HG02852 (cell line): ENCODE results near the gene ZC3H8.
"Not testable (repeated sequence)": the region's sequence is repeated elsewhere in the genome, so short reads cannot be mapped to it uniquely, and the experiment has no call there.

ENCODE experiments used
- ATAC-seq: cut with Tn5 transposase; IDR thresholded peaks from one replicate; pipeline ENCODE4 v1.9.1; 2021; ENCODE audit warnings: mild to moderate bottlenecking, moderate library complexity; ENCODE audit not compliant: unreplicated experiment

The ZC3H8 gene

DNA sequence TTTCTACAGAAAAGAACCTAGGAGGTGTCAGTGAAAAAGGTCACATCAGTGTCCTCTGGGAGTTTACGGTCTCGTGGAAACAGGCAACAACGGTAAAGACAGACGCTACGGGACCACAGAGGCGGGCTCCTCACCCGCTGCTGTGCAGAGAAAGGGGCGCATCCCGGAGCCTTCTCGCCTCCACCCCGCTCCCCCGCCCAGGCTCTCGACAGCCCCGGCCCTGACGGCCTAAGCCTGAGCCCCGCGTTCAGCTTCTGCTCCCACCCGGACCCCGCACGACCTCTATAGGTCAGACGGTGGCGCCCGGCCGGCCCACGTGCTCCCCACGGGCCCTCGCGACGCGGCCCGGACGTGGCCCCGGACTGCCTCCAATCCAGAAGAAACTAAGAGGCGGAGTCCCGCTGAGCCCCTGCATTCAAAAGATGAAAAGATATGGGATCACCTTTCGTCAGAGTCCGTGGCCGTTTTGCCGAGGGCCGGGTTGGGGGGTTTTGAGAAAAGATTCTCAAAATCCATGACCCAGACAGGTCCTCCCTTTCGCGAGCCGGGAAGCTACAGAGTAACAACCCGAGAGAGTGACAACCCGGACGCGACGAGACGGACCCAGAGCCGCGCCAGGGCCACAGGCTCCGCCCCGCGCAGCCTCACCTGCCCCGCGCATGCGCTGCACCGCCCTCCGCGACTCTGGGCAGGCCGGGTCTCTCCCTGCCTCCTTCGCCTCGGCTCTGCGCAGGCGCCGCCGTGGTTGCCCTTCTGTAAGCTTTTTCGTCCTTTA, at the start of gene ZC3H8:
Gene ZC3H8 (minus strand): TSS at position 577 of the 775 bp plus-strand sequence. CDS start 61 bp downstream, at position 516.
- ATAC-seq = peak; percentile 90

DNA sequence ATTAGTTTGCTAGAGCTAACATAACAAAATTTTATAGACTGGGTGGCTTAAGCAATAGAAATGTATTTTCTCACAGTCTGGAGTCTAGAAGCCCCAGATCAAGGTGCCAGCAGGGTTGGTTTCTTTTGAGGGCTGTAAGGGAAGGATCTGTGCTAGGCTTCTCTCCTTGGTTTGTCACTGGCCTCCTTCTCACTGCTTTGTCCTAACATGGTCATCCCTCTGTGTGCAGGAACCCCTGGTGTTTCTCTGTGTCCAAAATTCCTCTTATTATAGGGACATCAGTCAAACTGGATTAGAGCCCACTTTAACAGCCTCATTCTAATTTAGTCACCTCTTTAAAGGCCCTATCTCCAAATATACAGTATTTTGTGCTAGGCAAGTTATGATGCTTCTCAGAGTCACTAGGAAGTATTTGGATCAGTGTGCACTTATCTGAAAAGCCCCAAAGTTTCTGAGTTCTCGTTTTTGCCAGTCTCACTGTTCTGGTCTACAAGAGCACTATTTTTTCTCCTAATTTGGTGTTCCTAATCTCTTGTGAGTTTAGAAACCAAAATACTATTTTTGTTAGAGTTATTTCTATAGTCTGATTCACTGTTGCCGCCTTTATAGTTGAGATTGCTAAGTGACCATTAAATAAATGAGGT, 49.6 kb upstream of the ZC3H8 start:
- ATAC-seq = peak; percentile 51

DNA sequence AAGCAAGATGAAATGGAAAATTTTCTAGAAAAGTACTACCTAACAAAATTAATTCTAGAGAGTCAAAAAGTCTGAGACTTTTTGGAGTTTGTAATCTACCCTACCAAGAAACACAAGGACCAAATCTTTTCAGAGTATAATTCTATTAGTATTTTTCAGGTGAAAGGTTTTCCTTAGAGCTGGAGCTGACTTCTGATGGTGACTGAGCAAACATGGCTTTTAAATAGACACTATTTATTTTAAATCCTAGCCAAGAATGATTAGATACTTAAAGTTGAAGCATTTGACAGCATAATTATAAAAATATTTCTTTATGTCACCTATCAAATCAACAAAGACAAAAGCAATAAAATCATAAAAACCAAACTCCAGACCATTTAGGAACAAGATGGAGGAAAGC, 47.1 kb upstream of the ZC3H8 start:
- ATAC-seq = no peak

DNA sequence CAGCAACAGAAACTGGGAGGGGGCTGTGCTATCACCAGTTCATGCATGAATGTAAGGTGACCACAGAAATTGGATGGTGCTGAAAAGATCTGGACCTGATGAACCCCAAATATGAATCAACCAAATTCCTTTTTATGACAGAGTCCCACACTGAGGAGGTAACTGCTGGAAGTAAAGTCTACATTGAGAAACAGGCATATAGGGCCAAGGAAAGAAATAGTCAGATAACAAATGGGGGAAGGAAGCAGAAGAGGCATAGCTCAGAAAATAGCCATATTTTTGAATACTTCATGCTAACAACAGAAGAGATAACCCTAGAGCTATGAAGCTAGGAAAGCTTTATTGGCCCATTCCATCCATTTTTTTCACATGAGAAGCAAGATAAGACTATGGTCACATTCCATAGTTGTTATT, 46.3 kb upstream of the ZC3H8 start:
- ATAC-seq = no peak

DNA sequence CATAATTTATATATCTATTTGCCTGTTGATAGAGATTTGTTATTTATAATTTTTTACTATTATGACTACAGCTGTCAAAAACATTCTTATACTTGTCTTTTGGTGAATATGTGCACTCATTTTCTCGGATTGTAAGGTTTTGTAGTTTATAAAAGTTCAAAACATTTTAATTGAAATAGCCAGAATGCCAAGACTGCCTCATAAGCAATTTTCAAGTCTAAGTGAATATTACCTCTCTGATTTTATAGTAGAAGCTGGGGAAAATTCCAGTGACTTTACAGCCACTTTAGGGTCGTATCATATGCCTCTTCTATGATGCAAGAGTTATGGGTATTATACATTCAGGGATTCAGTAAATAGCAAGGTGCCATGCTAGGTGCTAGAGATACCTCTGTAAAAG, 41.6 kb upstream of the ZC3H8 start:
- no peak for ATAC-seq

DNA sequence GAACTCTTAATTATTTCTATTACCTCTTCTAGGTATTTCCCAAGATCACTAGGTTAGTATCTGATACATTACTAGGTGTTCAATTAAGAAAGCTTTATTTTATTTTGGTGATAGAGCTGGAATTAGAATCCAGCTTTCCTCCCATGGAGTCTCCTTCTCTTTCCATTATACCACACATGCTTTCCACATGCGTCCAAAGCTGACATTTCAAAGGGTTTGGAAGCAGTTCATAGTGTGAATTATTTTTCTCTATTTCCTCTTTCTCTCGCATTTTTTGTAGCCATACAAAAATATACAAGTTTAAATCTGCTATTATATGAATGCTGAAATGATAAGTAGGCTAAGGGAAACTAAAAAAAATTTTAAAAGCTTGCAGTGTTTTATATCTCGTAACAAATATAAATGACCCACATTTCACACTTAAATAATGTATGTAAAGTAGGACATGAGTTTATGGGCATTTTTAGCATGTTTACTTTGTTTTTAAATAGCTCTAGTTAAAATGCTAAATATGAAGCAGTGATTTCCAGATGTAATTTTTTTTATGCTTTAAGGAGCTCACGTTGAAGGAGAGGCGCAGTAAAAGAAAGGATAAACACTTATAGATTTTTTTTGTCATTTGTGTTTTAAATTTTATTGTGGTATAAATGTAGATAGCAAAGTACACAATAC, 40.7 kb upstream of the ZC3H8 start:
- ATAC-seq = no peak

- ATAC-seq = no peak
Observed at GRCh38 chr2:112293636-112294401, 39.0 kb upstream of the ZC3H8 start.

- no peak for ATAC-seq
Observed at GRCh38 chr2:112290648-112291047, 35.8 kb upstream of the ZC3H8 start.

DNA sequence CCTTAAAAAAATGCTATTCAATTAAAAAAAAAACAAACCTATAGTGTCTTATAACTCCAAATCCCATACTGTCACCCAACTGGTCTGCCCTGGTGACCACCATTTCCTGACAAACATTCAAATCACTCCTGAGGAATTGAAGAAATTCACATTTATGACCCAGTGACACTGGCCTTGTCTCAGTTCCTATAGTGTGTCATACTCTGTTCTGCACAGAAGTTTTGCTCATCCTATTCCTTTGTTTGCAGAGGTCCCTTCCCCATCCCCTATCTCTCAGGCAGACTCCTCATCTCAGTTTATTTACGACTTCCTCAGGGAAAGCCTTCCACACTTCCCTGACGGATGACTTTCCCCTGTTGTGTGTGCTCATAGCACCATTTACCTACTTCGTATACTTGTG, 35.2 kb upstream of the ZC3H8 start:
- ATAC-seq = no peak

DNA sequence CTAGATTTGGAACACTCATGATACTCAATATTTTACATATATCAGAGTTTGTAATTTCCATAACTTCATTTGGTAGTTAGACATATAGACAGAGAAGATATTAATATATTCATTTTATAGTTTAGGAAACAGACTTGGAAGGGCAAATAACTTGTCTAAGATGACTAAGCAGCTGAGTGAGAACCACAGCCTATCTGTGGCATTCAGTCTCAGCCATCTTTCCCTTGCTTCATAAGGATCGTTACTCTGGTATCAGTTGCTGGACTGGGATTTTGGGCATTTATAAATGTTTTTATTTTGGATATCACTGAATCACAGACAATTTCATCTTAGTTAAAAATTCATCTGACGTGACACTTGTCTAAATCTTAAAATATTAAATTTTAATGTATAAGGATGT, 28.7 kb upstream of the ZC3H8 start:
- not testable (repeated sequence) for ATAC-seq

- not testable (repeated sequence) for ATAC-seq
Observed at GRCh38 chr2:112282066-112282465, 27.2 kb upstream of the ZC3H8 start.

DNA sequence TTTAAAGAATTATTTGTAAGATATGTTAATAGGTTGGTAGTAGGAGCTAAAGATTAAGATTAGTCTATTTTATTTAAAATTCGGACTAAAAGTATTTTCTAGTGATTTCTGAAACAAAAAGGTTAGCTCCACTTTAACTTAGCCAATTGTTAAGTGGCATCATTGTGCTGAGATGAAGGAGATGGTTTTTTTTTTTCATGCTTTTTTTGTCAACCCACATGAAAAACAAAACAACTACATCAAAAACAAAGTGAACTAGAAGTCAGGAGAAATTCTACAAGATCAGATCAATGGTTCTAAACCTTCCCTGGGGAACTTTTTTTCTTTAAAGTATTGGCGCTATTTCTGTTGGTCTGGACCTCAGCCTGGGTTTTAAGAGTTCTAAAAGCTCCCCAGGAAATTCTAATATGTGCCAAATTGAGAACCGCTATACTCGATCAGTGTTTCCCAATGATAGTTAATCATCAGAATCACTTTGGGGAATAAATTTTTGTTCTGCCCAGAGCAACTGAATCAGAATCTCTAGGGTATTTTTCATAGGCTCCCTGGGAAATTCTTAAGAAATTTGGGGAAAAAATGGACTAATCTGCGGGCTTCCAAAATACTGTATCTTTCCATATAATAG, 22.9 kb upstream of the ZC3H8 start:
- ATAC-seq = no peak

DNA sequence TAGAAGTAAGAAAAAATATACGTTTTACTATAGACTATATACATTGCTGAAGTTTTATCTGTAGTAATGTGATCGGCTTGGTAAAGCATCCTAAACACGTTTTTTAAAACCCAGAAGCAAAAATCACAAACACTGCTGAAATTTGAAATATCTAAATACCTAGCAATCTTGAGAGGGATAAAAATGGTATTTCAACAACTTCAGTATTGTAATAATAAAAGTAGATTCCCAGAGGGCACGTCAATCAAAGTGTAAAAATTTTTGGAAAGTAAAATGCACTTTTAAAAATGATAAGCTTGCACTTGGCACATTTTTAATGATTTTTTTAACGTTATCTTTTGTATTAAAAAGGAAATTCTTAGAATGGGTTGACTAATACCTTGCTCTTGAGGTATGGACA, 22.1 kb upstream of the ZC3H8 start:
- ATAC-seq = no peak

DNA sequence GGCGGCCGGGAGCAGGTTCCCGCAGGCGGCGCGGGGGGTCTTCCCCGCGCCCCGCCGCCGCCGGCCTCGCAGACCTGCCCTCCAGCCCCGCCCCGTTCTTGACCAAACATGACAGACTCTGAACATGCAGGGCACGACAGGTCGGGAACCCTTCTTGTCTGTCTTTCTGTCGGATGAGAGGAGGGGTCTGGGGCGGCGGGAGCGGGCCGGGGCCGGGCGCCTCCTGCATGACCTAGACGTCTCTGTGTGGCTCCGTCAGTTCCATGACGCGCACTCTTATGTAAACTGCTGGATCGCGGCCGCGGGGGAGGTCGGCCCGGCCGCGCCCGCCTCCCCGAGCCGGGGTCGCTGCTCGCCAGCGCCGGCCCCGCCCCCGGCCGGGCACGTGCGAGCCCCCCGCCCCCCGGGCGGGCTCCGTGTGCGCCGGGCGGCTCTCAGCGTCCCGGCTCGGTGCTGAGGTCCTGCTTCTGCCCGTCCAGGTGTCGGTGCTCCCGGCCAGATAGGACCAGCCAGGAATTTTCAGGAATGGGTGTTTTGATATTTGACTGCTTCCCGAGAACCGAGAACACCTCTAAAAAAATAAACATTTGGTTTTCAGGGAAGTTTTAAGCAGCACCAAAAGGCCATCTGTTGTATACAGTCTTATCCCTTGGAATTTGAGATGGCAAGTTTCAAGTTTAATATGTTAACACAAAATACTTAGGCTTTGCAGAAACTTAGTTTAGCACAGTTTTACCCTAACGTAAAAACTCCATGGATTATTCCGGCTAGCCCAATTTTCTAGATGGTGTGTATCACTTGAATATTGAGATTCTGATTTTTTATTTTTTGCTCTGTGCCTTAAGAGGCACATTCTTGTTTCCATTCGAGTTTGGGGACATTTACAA, 21.3 kb upstream of the ZC3H8 start:
- ATAC-seq = peak; percentile 55

GRCh38 chr2:112275311-112275886, 20.6 kb upstream of the ZC3H8 start, which contains the start of gene ZC3H6:
TSS of gene ZC3H6 (plus strand) at chr2:112275597. CDS start at chr2:112275995, 398 bp downstream.
- ATAC-seq = peak; percentile 93

GRCh38 chr2:112273349-112273748, 18.5 kb upstream of the ZC3H8 start:
- no peak for ATAC-seq

DNA sequence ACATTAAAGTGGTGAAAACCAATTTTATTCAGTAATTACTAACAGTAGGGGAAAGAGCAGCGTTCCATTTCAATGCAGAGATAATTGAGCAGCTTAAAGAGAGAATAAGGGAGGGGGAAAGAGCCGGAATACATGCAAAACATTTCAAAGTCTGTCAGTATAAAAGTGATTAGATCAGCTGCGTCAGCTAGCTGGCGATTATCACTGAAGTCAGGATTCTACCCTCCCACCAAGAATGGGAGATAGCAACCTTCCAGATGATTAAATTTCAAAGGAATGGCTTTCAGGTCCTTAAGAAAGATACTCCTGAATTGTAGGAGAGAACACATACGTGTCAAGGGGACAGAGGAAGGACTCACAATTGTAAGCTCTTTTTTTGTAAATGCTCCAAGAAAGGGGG, 17.8 kb upstream of the ZC3H8 start:
- no peak for ATAC-seq

- no peak for ATAC-seq
Observed at GRCh38 chr2:112268547-112268946, 13.7 kb upstream of the ZC3H8 start.

DNA sequence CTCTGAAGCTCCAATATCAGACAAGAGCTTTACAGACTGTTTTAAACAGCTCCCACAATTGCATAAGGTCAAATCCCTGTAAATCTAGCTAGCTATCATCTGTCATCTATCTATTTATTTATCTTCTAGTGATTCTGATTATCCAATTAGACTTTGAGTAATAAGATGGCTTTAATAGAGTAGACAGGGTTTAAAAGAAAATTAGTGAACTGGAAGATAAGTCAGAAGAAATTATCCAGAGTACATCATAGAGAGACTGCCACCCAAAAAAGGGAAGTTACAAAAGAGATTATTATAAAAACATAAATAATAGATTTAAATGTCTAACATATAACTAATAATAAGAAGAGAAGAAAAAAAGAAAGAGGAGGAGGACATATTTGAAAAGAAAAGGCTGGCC, 8.0 kb upstream of the ZC3H8 start:
- ATAC-seq = no peak
